Jurkat, Clone E6-1 (cell line): Measurements from ENCODE around the gene EPHA7.

Source experiments
- DNase-seq: peaks from one replicate; pipeline ENCODE4 v3.0.0-alpha.2; 2011; ENCODE audit warnings: low read depth, low spot score
- H3K4me3 ChIP-seq: 2 replicates; pipeline ENCODE4 v1.5.1; 2011; ENCODE audit warnings: mild to moderate bottlenecking, low read length, control low read depth, moderate library complexity

EPHA7 gene

GRCh38 chr6:93398723-93399122 is 20.6 kb downstream of the EPHA7 start:
- H3K4me3 ChIP-seq, result no peak overlapping the region
- no peak for DNase-seq

- H3K4me3 ChIP-seq, result no peak overlapping the region
- DNase-seq, result no peak
Measured at GRCh38 chr6:93394471-93394870, 24.9 kb downstream of the EPHA7 start.

DNA sequence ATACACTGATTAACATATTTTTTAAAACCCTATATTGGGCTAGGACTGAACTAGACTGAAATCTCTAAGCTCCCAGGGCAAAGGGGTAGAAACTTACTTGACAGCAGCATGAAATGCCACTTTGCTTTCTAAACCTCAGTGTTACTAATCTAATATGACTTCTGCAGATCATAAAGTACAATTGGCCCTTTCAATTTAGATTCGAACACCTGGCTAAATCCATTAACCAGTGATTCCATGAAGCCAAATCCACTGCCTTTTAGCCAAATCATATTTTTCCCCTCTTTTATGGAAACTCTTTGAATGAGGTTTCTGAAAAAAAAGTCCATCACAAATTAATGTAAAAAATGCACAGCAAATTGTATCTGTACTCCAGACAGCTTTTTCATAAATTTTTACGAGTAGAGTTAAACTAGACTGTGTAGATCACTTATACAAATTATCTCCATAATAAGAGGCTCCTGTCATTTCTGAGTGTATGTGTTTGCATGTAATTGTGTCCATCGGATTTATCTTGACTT is 25.7 kb downstream of the EPHA7 start:
- no peak for DNase-seq
- H3K4me3 ChIP-seq, result no peak overlapping the region

DNA sequence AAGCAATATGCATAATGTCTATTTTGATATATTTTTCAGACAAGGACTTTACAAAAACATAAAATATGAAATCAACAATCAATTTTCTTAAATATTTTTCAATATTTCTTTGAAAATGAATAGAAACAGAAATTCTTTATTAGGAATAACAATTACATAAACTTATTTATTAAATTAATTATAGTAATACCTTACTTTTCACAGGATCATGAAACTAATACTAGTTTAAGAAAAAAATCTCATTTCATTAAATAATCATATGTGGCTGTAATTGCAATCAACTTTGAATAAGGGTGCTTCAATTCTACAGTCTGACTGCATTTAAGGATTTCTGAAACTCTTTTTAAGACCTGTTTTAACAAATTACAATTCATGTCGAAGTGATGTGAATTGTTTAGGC is 26.6 kb downstream of the EPHA7 start:
- no peak overlapping the region for H3K4me3 ChIP-seq
- no peak for DNase-seq

GRCh38 chr6:93391965-93392364 is 27.4 kb downstream of the EPHA7 start:
- no peak overlapping the region for H3K4me3 ChIP-seq
- no peak for DNase-seq

GRCh38 chr6:93389192-93389591 is 30.2 kb downstream of the EPHA7 start:
- no peak overlapping the region for H3K4me3 ChIP-seq
- DNase-seq, result no peak

DNA sequence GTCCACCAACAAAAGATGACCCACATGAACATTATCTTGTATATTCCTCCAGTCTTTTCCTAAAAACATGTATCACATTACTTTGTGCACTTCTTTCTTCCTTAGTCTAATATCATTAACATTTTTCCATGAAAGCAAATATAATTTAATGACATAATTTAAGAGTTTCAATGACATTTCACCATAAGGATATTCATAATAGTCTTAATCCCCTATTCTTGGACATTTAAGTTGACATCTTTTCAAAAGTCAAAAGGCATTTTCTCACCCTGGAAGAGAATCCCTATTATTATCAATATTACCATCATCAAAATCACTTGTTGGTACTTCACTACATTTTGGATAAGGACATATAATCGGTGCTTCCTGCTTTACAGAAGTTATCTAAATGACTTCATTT is 31.3 kb downstream of the EPHA7 start:
- DNase-seq, result no peak
- no peak overlapping the region for H3K4me3 ChIP-seq

DNA sequence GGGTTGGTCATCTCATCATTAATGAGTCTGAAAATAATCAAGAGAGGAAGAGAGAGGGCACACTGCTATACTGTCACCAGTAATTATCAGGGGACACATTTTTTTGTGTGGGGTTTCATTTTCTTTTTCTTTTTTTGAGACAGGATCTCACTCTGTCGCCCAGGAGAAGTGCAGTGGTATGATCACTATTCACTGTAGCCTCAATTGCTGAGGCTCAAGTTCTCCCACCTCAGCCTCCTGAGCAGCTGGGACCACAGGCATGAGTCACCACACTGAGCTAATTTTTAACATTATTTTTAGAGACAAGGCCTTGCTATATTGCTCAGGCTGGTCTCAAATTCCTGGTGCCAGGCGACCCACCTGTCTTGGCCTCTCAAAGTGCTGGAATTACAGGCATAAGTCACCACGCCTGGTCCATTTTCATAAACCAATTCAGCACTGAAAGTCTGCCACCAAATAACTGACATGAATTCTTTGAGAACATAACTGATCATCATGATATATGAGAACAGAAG is 43.3 kb downstream of the EPHA7 start:
- no peak for DNase-seq
- H3K4me3 ChIP-seq, result no peak overlapping the region

DNA sequence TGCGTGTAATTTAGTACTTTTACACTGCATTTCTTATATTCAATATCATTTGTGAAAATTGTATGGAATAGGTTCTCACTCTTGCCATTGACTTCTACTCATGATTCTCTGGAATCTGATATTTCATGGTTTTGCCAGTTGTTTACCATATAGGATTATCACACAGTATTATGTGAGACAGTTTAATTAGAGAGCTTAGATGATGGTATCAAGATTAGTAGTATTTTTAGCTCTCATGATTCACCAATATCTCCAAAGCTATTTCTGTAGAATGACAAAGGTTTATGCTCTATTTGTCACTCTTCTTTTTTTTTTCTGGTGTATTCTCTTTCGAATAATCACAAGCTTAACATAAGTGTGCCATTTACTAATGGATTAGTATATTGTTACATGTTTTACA is 45.9 kb downstream of the EPHA7 start:
- H3K4me3 ChIP-seq, result no peak overlapping the region
- DNase-seq, result no peak

DNA sequence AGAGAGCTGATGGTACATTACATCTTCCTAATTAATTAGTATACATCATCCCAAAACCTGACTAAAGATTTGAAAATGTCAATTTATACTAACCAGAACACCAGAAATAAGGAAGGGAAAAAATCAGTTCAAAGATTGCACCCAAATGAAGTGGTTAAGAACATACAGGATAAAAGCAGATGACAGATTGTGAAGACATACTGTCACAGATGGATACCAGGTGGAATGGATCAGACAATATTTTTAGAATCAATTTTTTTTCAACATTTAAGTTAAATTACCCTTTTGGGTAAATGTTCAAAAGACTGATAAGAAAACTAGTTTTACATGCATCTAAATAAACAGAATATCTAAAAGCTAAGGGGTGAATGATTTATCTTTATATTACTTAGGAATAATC is 47.6 kb downstream of the EPHA7 start:
- H3K4me3 ChIP-seq, result no peak overlapping the region
- no peak for DNase-seq

DNA sequence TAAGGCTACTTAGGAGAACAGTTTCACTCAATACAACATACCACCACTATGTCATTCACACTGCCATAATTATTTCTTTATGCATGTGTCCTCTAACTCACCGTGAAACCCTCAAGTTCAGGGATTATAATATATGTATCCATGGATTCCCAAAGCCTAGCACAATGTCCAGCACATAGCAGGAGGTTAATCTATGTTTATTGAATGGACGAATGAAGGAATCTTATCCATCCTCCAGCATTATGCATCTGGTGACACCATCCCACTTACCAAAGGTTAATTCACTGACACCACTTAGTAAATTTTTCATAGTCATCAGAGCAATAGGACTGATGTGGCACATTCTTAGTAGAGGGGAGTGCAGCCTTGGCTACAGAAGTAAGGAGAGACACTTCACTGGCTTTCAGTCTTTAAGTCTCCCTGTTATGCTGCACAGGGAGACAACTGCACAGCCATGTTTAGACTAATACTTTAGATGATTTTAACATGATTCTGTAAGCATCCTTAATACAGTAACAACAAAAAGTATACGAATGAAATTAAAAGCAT is 49.7 kb downstream of the EPHA7 start:
- H3K4me3 ChIP-seq, result no peak overlapping the region
- DNase-seq, result no peak

GRCh38 chr6:93366506-93366905 is 52.9 kb downstream of the EPHA7 start:
- H3K4me3 ChIP-seq, result no peak overlapping the region
- no peak for DNase-seq

DNA sequence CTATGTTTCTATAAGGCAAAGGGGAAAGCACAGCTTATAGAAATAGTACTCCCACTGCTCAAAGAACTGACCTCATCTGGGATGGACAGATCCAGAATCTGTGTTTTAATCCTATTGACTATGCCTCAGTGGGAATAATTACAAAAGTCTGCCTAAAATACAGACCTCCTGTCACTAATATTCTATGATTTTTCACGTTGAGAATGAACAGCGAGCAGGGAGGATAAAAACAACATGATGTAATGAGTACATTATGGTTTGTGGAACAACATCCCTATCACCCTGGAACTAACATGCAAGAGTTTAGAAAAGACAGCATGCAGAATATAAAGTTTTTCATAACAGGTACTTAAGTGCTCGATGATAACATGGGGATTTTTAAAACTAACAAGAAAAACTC is 53.9 kb downstream of the EPHA7 start:
- no peak for DNase-seq
- H3K4me3 ChIP-seq, result no peak overlapping the region

- no peak for DNase-seq
- no peak overlapping the region for H3K4me3 ChIP-seq
Measured at GRCh38 chr6:93358435-93358834, 60.9 kb downstream of the EPHA7 start.

DNA sequence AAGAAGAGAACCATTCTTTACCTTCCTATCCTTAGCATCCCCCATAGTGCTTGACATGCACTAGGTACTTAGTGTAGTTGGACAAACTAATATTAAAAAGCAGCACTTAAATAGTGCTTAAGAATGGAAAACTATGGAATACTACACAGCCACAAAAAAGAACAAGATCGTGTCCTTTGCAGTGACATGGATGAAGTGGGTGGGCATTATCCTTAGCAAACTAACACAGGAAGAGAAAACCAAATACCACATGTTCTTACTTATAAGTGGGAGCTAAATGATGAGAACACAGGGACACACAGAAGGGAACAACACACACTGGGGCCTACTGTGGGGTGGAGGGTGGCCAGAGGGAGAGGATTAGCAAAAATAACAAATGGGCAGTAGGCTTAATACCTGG is 66.8 kb downstream of the EPHA7 start:
- DNase-seq, result no peak

DNA sequence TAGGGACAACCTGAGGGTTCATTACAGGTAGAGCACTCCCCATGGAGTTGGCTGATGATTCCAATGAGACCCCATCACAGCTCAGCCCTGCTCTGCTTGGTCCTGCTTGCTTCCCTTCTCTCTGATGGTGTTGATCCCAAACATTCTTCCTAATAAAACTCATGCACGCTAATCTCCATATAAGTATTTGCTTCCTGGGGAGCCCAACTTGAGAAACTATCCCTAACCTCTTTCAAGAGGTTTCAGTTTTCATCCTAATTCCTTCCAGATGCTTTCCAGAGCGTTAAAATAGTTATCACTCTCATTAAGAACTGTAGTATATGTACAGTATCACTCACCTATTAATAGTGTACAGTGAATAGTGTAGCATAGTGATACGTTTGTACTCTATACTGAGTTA is 68.1 kb downstream of the EPHA7 start:
- no peak overlapping the region for H3K4me3 ChIP-seq
- DNase-seq, result no peak

More for the DNA sequence above, 66.8 kb downstream of the EPHA7 start:
- H3K4me3 ChIP-seq, result no peak overlapping the region

DNA sequence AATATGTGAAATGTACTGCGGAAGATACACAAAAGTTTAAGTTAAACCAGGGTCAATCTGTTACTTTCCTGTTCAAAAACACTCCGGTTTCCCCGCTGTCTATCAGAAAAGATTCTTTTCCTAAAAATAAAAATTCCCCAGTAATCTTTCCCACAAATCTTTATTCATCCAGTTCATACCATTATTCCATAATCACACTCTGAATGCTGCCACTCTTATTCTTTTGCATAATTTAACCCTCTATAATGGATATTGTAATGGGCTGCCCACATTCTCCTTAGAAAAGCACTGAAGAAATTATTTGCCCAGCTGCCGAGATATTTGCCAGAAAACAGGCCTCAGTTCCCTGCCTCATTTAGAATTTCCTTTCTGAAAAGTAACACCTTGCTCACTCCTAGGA is 68.6 kb downstream of the EPHA7 start:
- DNase-seq, result no peak
- H3K4me3 ChIP-seq, result no peak overlapping the region

- H3K4me3 ChIP-seq, result no peak overlapping the region
- DNase-seq, result no peak
Measured at GRCh38 chr6:93344333-93344835, 75.0 kb downstream of the EPHA7 start.

- no peak overlapping the region for H3K4me3 ChIP-seq
- no peak for DNase-seq
Measured at GRCh38 chr6:93343476-93343875, 75.9 kb downstream of the EPHA7 start.

DNA sequence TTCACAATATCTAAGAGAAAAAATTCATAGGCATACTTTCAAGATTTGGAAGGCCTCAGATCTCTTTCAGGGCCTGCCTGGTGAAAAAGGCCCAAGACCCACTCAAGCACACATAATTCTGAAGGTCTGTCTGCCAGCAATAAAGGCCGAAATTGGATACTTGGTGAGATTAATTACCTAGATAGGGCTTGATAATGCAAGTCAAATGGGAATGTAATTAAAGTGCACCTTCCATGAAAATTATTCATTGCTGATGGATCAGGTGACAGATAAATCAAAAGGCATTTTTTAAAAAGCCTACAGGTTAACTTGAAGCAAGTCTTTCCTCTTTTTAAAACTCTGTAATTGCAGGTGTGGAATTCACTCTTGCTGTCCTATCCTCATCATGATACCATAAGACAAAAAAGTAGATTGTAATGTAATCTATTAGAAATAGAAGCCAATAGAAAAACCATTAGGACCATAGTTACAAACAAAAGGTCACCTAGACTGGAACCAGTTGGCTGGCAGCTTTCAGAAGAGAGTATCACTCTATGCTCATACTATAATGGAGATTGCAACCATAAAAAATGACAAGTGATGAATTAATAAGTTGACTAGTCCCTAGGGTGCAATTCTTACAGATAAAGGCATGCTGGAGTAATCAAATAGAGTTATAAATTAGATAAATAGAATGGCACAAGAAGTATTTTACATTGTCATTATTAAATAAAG is 77.3 kb downstream of the EPHA7 start:
- H3K4me3 ChIP-seq, result no peak overlapping the region
- DNase-seq, result no peak
